Panc1 (cell line): ENCODE results near the gene TTLL12. TPM values are rescaled to one million over a fixed set of nuclear protein-coding genes. Genes with fewer than 3 reads are reported as not detected.

Source experiments
- ATAC-seq: fragments of 200-7000 bp; cut with Tn5 transposase; 2 replicates; pipeline ENCODE4 v1.9.1; 2020; ENCODE audit warnings: mild to moderate bottlenecking, moderate library complexity
- BruUV-seq: library from RNA; stranded (reverse); fragments of 400-500 nt; replicated peaks from 2 replicates; lab custom pipeline; 2021; lab: Mats Ljungman, UMichigan
- CTCF ChIA-PET: fragments of 300-600 bp; sonication (Branson Sonifier 250); formaldehyde crosslinking; loops from one replicate; lab custom pipeline; 2022; ENCODE audit warnings: antibody characterized with exemption; lab: Charles Lee
- POLR2A ChIA-PET: fragments of 300-600 bp; sonication (Branson Sonifier 250); formaldehyde crosslinking; loops from one replicate; lab custom pipeline; 2022; ENCODE audit warnings: antibody characterized with exemption; lab: Charles Lee
- DNase-seq: peaks from one replicate; pipeline ENCODE4 v3.0.0-alpha.2; 2010; ENCODE audit warnings: low read depth, low spot score
- H3K27ac ChIP-seq: 2 replicates; pipeline ENCODE4 v1.5.1; 2011; ENCODE audit warnings: mild to moderate bottlenecking, low read length, inconsistent platforms
- H3K27me3 ChIP-seq: fragments of 200-500 bp; sonication (Bioruptor generic); 2 replicates; pipeline ENCODE4 v1.6.0; 2014; ENCODE audit warnings: low read length, inconsistent platforms; ENCODE audit not compliant: control insufficient read depth, insufficient read depth
- H3K36me3 ChIP-seq: fragments of 200-500 bp; sonication (Bioruptor generic); 2 replicates; pipeline ENCODE4 v1.5.1; 2014; ENCODE audit warnings: inconsistent platforms, mild to moderate bottlenecking, low read length, moderate library complexity; ENCODE audit not compliant: control insufficient read depth, insufficient read depth
- H3K4me1 ChIP-seq: 2 replicates; pipeline ENCODE4 v1.5.1; 2011; ENCODE audit warnings: inconsistent platforms, mild to moderate bottlenecking, low read length, moderate library complexity; ENCODE audit not compliant: control insufficient read depth, insufficient read depth
- H3K4me3 ChIP-seq, 2 experiments: 2 replicates each; pipeline ENCODE4 v1.5.1; 2011 to 2012; ENCODE audit warnings: low read depth in 2 of 2, low read length in 2 of 2, mild to moderate bottlenecking in 2 of 2, inconsistent platforms in 1 of 2, moderate library complexity in 1 of 2
- H3K9me3 ChIP-seq: fragments of 200-500 bp; sonication (Bioruptor generic); 2 replicates; pipeline ENCODE4 v1.5.1; 2014; ENCODE audit warnings: low read depth, mild to moderate bottlenecking, inconsistent platforms, low read length, moderate library complexity; ENCODE audit not compliant: control insufficient read depth, insufficient read depth
- CTCF ChIP-seq: fragments of 450-650 bp; IDR thresholded peaks from 2 replicates; pipeline ENCODE4 v1.5.1; 2017; ENCODE audit warnings: mild to moderate bottlenecking
- POLR2AphosphoS5 ChIP-seq: IDR thresholded peaks from 2 replicates; pipeline ENCODE4 v1.6.1; 2012; ENCODE audit warnings: mild to moderate bottlenecking, low read depth, low read length, moderate library complexity
- REST ChIP-seq, 2 experiments: IDR thresholded peaks; 2 replicates each; pipeline ENCODE4 v1.6.1; 2011 to 2012; ENCODE audit warnings: low read depth in 2 of 2, control low read depth in 1 of 2, low read length in 1 of 2, mild to moderate bottlenecking in 1 of 2, moderate library complexity in 1 of 2; ENCODE audit not compliant: insufficient read depth in 1 of 2
- SIN3A ChIP-seq: IDR thresholded peaks from 2 replicates; pipeline ENCODE4 v1.6.1; 2012; ENCODE audit warnings: low read depth, mild to moderate bottlenecking, low read length, moderate library complexity, borderline replicate concordance; ENCODE audit not compliant: insufficient read depth
- TCF7L2 ChIP-seq: IDR thresholded peaks from 2 replicates; pipeline ENCODE4 v1.6.1; 2011; ENCODE audit warnings: mild to moderate bottlenecking, low read depth, low read length, inconsistent platforms
- in situ Hi-C: cut with HindIII; loops from 2 replicates; pipeline ENCODE4 v1.10.0; 2016; ENCODE audit warnings: low sequenced_read_pairs, low pct_unique_long_range_greater_than_20kb
- intact Hi-C: fragments of 100-400 bp; cut with micrococcal nuclease; formaldehyde crosslinking; loops from one replicate; pipeline ENCODE4 v1.10.0; 2022; ENCODE audit not compliant: unreplicated experiment
- total RNA-seq: library from RNA; stranded (reverse); gene quantifications from one replicate; pipeline ENCODE4 v1.2.1, GENCODE V29; 2021; ENCODE audit not compliant: unreplicated experiment

Gene TTLL12
- total RNA-seq, 1 experiment from 2014 or later: 26.3 TPM

GRCh38 chr22:43202756-43203410 is 15.9 kb upstream of the TTLL12 start:
- no peak for ATAC-seq
- H3K27me3 ChIP-seq: no peaks in the 10 kb centered on the region
- H3K4me3 ChIP-seq: no peak overlapping the region
- no peak overlapping the region for H3K27ac ChIP-seq
- H3K36me3 ChIP-seq: no peaks in the 10 kb centered on the region
- in situ Hi-C loops (no loop called here), intact Hi-C loops (no loop called here)
- no peak for TF ChIP-seq TCF7L2
- no peaks in the 10 kb centered on the region for H3K9me3 ChIP-seq
- ChIA-PET POLR2A (no interaction called here), CTCF (no interaction called here)
- H3K4me1 ChIP-seq: no peaks in the 10 kb centered on the region
- BruUV-seq: no TSS peak
- no peak for DNase-seq

GRCh38 chr22:43202326-43202725 is 15.4 kb upstream of the TTLL12 start:
- intact Hi-C loops: no loop called here
- Histone ChIP-seq H3K9me3 (no peaks in the 10 kb centered on the region), H3K4me1 (no peaks in the 10 kb centered on the region), H3K27ac (no peak overlapping the region), H3K4me3 (no peak overlapping the region), H3K27me3 (no peaks in the 10 kb centered on the region), H3K36me3 (no peaks in the 10 kb centered on the region)
- TF ChIP-seq CTCF (no peak), REST (IDR thresholded peaks at IDR 0.05; ENCODE audit: insufficient read depth in 1 of 2, low read depth in 2 of 2, low read length in 1 of 2) (no peak), TCF7L2 (no peak), SIN3A (no peak), POLR2AphosphoS5 (no peak)
- BruUV-seq: no TSS peak
- ChIA-PET POLR2A (no interaction called here), CTCF (no interaction called here)
- in situ Hi-C loops: no loop called here
- ATAC-seq (no peak), DNase-seq (no peak)

- Histone ChIP-seq H3K4me1 (no peaks in the 10 kb centered on the region), H3K36me3 (no peaks in the 10 kb centered on the region), H3K4me3 (no peak overlapping the region), H3K27ac (no peak overlapping the region), H3K9me3 (no peaks in the 10 kb centered on the region), H3K27me3 (no peaks in the 10 kb centered on the region)
- ATAC-seq (no peak), DNase-seq (no peak)
- intact Hi-C loops (no loop called here), in situ Hi-C loops (no loop called here)
- TF ChIP-seq POLR2AphosphoS5: no peak
- no peak for TF ChIP-seq TCF7L2
- TF ChIP-seq REST (IDR thresholded peaks at IDR 0.05; ENCODE audit: insufficient read depth in 1 of 2, low read depth in 2 of 2, low read length in 1 of 2): no peak
- TF ChIP-seq SIN3A: no peak
- no peak for TF ChIP-seq CTCF
- POLR2A ChIA-PET: no interaction called here
- CTCF ChIA-PET: no interaction called here
- no TSS peak for BruUV-seq
Measured at GRCh38 chr22:43201486-43202219, 14.7 kb upstream of the TTLL12 start.
